ENCODE results near the gene NLRC5. TPM values are rescaled to one million over a fixed set of nuclear protein-coding genes. Genes with fewer than 3 reads are reported as not detected.
"Not testable (repeated sequence)": the region's sequence is repeated elsewhere in the genome, so short reads cannot be mapped to it uniquely, and the experiment has no call there.

NLRC5 gene
- total RNA-seq, 6 donors from 2014 or later: 29.2 to 361 (median 52.7) TPM

GRCh38 chr16:57069635-57070370, 80.4 kb downstream of the NLRC5 start:
- TF ChIP-seq CTCF (IDR thresholded peaks at IDR 0.05) (no peak), POLR2A (IDR thresholded peaks at IDR 0.05) (no peak), POLR2AphosphoS5 (IDR thresholded peaks at IDR 0.05) (no peak), EP300 (IDR thresholded peaks at IDR 0.05) (no peak)
- ATAC-seq (ENCODE audit: low FRiP score in 2 of 2) (no peak), DNase-seq (no peak)
- H3K9me3 ChIP-seq: no peaks in the 10 kb centered on the region
- peaks cover 0 to 3% (median 0%) of the 10 kb centered on the region in 4 donors for H3K4me1 ChIP-seq
- H3K27me3 ChIP-seq: no peaks in the 10 kb centered on the region
- H3K27ac ChIP-seq: peak overlapping the region in 1 of 4 donors; percentile 33
- no peak overlapping the region for H3K4me3 ChIP-seq
- 71 to 79% methylated on average over 7 to 8 of the region's 8 CpGs for WGBS, 2 donors
- H3K36me3 ChIP-seq: peaks cover 0 to 40% (median 10%) of the 10 kb centered on the region in 4 donors

- H3K27me3 ChIP-seq: no peaks in the 10 kb centered on the region
- H3K4me1 ChIP-seq: peaks cover 0 to 3% (median 0%) of the 10 kb centered on the region in 4 donors
- no peak overlapping the region for H3K27ac ChIP-seq
- DNase-seq: no peak
- ATAC-seq (ENCODE audit: low FRiP score in 2 of 2): no peak
- WGBS, 2 donors: 98 to 99% methylated on average over 2 of the region's 2 CpGs
- H3K36me3 ChIP-seq: peaks cover 0 to 46% (median 10%) of the 10 kb centered on the region in 4 donors
- no peak for TF ChIP-seq EP300 (IDR thresholded peaks at IDR 0.05)
- no peak for TF ChIP-seq POLR2AphosphoS5 (IDR thresholded peaks at IDR 0.05)
- no peak for TF ChIP-seq CTCF (IDR thresholded peaks at IDR 0.05)
- no peak for TF ChIP-seq POLR2A (IDR thresholded peaks at IDR 0.05)
- no peak overlapping the region for H3K4me3 ChIP-seq
- no peaks in the 10 kb centered on the region for H3K9me3 ChIP-seq
Observed at GRCh38 chr16:57070424-57070823, 81.1 kb downstream of the NLRC5 start.

GRCh38 chr16:57071081-57071732, 81.8 kb downstream of the NLRC5 start:
- H3K27ac ChIP-seq; H3K4me3 ChIP-seq; DNase-seq; H3K4me1 ChIP-seq; ATAC-seq (ENCODE audit: low FRiP score in 2 of 2); H3K9me3 ChIP-seq; H3K27me3 ChIP-seq: not testable (repeated sequence)
- peaks cover 0 to 54% (median 8%) of the 10 kb centered on the region in 4 donors for H3K36me3 ChIP-seq
- 67 to 78% methylated on average over 4 of the region's 4 CpGs for WGBS, 2 donors

- peak in 1 of 2 donors; percentile 56 for ATAC-seq (ENCODE audit: low FRiP score in 2 of 2)
- Histone ChIP-seq H3K27ac (no peak overlapping the region), H3K27me3 (no peaks in the 10 kb centered on the region), H3K9me3 (no peaks in the 10 kb centered on the region), H3K4me3 (no peak overlapping the region), H3K36me3 (peaks cover 0 to 60% (median 12%) of the 10 kb centered on the region in 4 donors), H3K4me1 (peaks cover 0 to 3% (median 0%) of the 10 kb centered on the region in 4 donors)
- 82 to 87% methylated on average over 3 of the region's 3 CpGs for WGBS, 2 donors
- TF ChIP-seq POLR2AphosphoS5 (IDR thresholded peaks at IDR 0.05) (no peak), EP300 (IDR thresholded peaks at IDR 0.05) (no peak), CTCF (IDR thresholded peaks at IDR 0.05) (no peak), POLR2A (IDR thresholded peaks at IDR 0.05) (no peak)
- no peak for DNase-seq
Observed at GRCh38 chr16:57071831-57072582, 82.7 kb downstream of the NLRC5 start.
